Measurements from ENCODE around the gene DPP6.

DPP6 gene

GRCh38 chr7:154475864-154476263, 423.7 kb downstream of the DPP6 start:
- peaks cover 0 to 2% (median 0%) of the 10 kb centered on the region in 5 experiments for H3K9me3 ChIP-seq (ENCODE audit: control extremely low read depth in 1 of 5, control insufficient read depth in 4 of 5, insufficient read depth in 2 of 5, low read depth in 1 of 5, low read length in 4 of 5)
- no peaks in the 10 kb centered on the region for H3K27me3 ChIP-seq (replicated peaks in 2 of 5; ENCODE audit: control insufficient read depth in 4 of 5, insufficient read depth in 5 of 5, low read length in 4 of 5)
- H3K36me3 ChIP-seq (ENCODE audit: control insufficient read depth in 4 of 4, insufficient read depth in 4 of 4, low read length in 3 of 4), result no peaks in the 10 kb centered on the region
- no peak for DNase-seq
- no peaks in the 10 kb centered on the region for H3K4me1 ChIP-seq (ENCODE audit: control extremely low read depth in 1 of 4, control insufficient read depth in 4 of 4, insufficient read depth in 4 of 4, low read length in 3 of 4)
- H3K27ac ChIP-seq (ENCODE audit: insufficient read depth in 1 of 2, low read depth in 1 of 2, low read length in 2 of 2, poor library complexity in 1 of 2, severe bottlenecking in 2 of 2), result no peak overlapping the region
- H3K4me3 ChIP-seq (ENCODE audit: control insufficient read depth in 1 of 7, extremely low read depth in 1 of 7, insufficient read depth in 4 of 7, low read depth in 2 of 7, low read length in 6 of 7), result no peak overlapping the region
- CTCF ChIA-PET, result no interaction called here
- POLR2A ChIA-PET, result no interaction called here
- 67% methylated on average over 3 of the region's 5 CpGs for WGBS (ENCODE audit: insufficient coverage)

DNA sequence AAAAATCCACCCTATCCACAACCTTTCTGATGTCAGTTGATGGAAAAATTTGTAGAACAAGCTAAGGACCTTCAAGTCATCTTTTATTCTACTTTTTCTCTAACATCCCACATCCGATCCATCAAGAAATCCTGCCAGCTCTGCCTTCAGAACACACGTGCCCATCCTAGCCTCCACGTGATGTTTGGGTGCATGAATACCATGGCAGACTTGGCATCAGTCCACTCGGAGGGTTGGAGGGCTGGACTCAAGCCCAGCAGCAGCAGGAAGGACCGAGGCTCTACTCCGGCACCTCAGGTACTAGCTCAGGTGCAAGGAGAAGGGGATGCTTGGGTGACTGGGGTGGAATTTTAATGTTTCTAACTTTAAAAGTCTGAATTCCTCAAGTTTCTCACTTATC, 428.6 kb downstream of the DPP6 start:
- DNase-seq, result no peak
- H3K27me3 ChIP-seq (replicated peaks in 2 of 5; ENCODE audit: control insufficient read depth in 4 of 5, insufficient read depth in 5 of 5, low read length in 4 of 5), result no peaks in the 10 kb centered on the region
- H3K4me1 ChIP-seq (ENCODE audit: control extremely low read depth in 1 of 4, control insufficient read depth in 4 of 4, insufficient read depth in 4 of 4, low read length in 3 of 4), result no peaks in the 10 kb centered on the region
- H3K36me3 ChIP-seq (ENCODE audit: control insufficient read depth in 4 of 4, insufficient read depth in 4 of 4, low read length in 3 of 4), result no peaks in the 10 kb centered on the region
- ChIA-PET POLR2A (no interaction called here), CTCF (no interaction called here)
- H3K27ac ChIP-seq (ENCODE audit: insufficient read depth in 1 of 2, low read depth in 1 of 2, low read length in 2 of 2, poor library complexity in 1 of 2, severe bottlenecking in 2 of 2), result no peak overlapping the region
- WGBS (ENCODE audit: insufficient coverage), result 89% methylated on average over 4 of the region's 6 CpGs
- peaks cover 0 to 2% (median 0%) of the 10 kb centered on the region in 5 experiments for H3K9me3 ChIP-seq (ENCODE audit: control extremely low read depth in 1 of 5, control insufficient read depth in 4 of 5, insufficient read depth in 2 of 5, low read depth in 1 of 5, low read length in 4 of 5)
- H3K4me3 ChIP-seq (ENCODE audit: control insufficient read depth in 1 of 7, extremely low read depth in 1 of 7, insufficient read depth in 4 of 7, low read depth in 2 of 7, low read length in 6 of 7), result no peak overlapping the region

DNA sequence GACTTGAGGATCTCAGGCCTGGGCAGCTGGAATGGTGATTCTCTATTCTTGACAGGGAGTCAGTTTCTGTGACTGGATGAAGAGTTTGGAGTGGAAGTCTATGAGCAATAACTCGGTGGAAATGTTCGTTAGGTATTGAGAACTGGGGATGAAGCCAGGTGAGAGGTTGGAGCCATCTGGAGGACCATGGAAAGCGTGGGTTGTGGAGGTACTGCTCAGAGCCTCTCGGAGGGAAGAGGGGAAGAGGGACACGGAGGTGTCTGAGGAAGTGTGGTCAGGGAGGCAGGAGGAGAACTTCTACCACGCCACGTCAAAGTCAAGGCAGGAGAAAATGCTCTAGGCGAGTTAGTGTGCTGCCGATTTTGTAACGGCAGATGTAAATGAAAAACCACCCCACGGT, 430.7 kb downstream of the DPP6 start:
- peaks cover 0 to 2% (median 0%) of the 10 kb centered on the region in 5 experiments for H3K9me3 ChIP-seq (ENCODE audit: control extremely low read depth in 1 of 5, control insufficient read depth in 4 of 5, insufficient read depth in 2 of 5, low read depth in 1 of 5, low read length in 4 of 5)
- CTCF ChIA-PET, result no interaction called here
- no peak overlapping the region for H3K27ac ChIP-seq (ENCODE audit: insufficient read depth in 1 of 2, low read depth in 1 of 2, low read length in 2 of 2, poor library complexity in 1 of 2, severe bottlenecking in 2 of 2)
- H3K27me3 ChIP-seq (replicated peaks in 2 of 5; ENCODE audit: control insufficient read depth in 4 of 5, insufficient read depth in 5 of 5, low read length in 4 of 5), result no peaks in the 10 kb centered on the region
- no peak for DNase-seq
- POLR2A ChIA-PET, result no interaction called here
- H3K4me1 ChIP-seq (ENCODE audit: control extremely low read depth in 1 of 4, control insufficient read depth in 4 of 4, insufficient read depth in 4 of 4, low read length in 3 of 4), result no peaks in the 10 kb centered on the region
- H3K4me3 ChIP-seq (ENCODE audit: control insufficient read depth in 1 of 7, extremely low read depth in 1 of 7, insufficient read depth in 4 of 7, low read depth in 2 of 7, low read length in 6 of 7), result no peak overlapping the region
- H3K36me3 ChIP-seq (ENCODE audit: control insufficient read depth in 4 of 4, insufficient read depth in 4 of 4, low read length in 3 of 4), result no peaks in the 10 kb centered on the region
- WGBS (ENCODE audit: insufficient coverage), result 86% methylated on average over 11 of the region's 11 CpGs

DNA sequence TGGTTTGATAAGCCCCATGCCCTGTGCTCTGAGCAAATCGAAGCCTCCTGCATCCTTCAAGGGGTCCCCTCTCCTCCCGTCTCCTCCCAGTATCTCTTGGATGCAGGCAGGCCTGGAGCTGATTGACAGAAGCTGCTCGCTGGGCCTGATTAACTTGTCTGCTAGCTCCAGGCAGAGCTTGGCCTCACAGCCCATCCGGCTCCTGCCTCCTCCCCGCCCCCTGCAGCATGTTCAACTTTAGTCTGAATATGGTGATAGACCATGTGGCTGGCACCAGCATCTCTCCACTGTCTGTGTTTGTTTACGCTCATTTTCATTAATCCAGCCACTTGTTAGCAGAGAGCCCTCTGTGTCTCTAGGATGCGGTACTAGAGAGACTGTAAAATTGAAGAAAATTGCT, 432.2 kb downstream of the DPP6 start:
- POLR2A ChIA-PET, result no interaction called here
- Histone ChIP-seq H3K9me3 (ENCODE audit: control extremely low read depth in 1 of 5, control insufficient read depth in 4 of 5, insufficient read depth in 2 of 5, low read depth in 1 of 5, low read length in 4 of 5) (peaks cover 0 to 2% (median 0%) of the 10 kb centered on the region in 5 experiments), H3K4me1 (ENCODE audit: control extremely low read depth in 1 of 4, control insufficient read depth in 4 of 4, insufficient read depth in 4 of 4, low read length in 3 of 4) (no peaks in the 10 kb centered on the region), H3K27ac (ENCODE audit: insufficient read depth in 1 of 2, low read depth in 1 of 2, low read length in 2 of 2, poor library complexity in 1 of 2, severe bottlenecking in 2 of 2) (no peak overlapping the region), H3K4me3 (ENCODE audit: control insufficient read depth in 1 of 7, extremely low read depth in 1 of 7, insufficient read depth in 4 of 7, low read depth in 2 of 7, low read length in 6 of 7) (no peak overlapping the region), H3K36me3 (ENCODE audit: control insufficient read depth in 4 of 4, insufficient read depth in 4 of 4, low read length in 3 of 4) (no peaks in the 10 kb centered on the region), H3K27me3 (replicated peaks in 2 of 5; ENCODE audit: control insufficient read depth in 4 of 5, insufficient read depth in 5 of 5, low read length in 4 of 5) (no peaks in the 10 kb centered on the region)
- CTCF ChIA-PET, result no interaction called here
- DNase-seq, result no peak
- WGBS (ENCODE audit: insufficient coverage), result 58% methylated on average over 7 of the region's 7 CpGs

- Histone ChIP-seq H3K4me1 (ENCODE audit: control extremely low read depth in 1 of 4, control insufficient read depth in 4 of 4, insufficient read depth in 4 of 4, low read length in 3 of 4) (no peaks in the 10 kb centered on the region), H3K4me3 (ENCODE audit: control insufficient read depth in 1 of 7, extremely low read depth in 1 of 7, insufficient read depth in 4 of 7, low read depth in 2 of 7, low read length in 6 of 7) (no peak overlapping the region), H3K27ac (ENCODE audit: insufficient read depth in 1 of 2, low read depth in 1 of 2, low read length in 2 of 2, poor library complexity in 1 of 2, severe bottlenecking in 2 of 2) (no peak overlapping the region), H3K36me3 (ENCODE audit: control insufficient read depth in 4 of 4, insufficient read depth in 4 of 4, low read length in 3 of 4) (no peaks in the 10 kb centered on the region), H3K9me3 (ENCODE audit: control extremely low read depth in 1 of 5, control insufficient read depth in 4 of 5, insufficient read depth in 2 of 5, low read depth in 1 of 5, low read length in 4 of 5) (peaks cover 0 to 2% (median 0%) of the 10 kb centered on the region in 5 experiments), H3K27me3 (replicated peaks in 2 of 5; ENCODE audit: control insufficient read depth in 4 of 5, insufficient read depth in 5 of 5, low read length in 4 of 5) (no peaks in the 10 kb centered on the region)
- no peak for DNase-seq
- WGBS (ENCODE audit: insufficient coverage), result 54% methylated on average over 2 of the region's 4 CpGs
- ChIA-PET POLR2A (no interaction called here), CTCF (no interaction called here)
These were observed 432.7 kb downstream of the DPP6 start for GRCh38 chr7:154484943-154485342.

- no peak overlapping the region for H3K4me3 ChIP-seq (ENCODE audit: control insufficient read depth in 1 of 7, extremely low read depth in 1 of 7, insufficient read depth in 4 of 7, low read depth in 2 of 7, low read length in 6 of 7)
- H3K4me1 ChIP-seq (ENCODE audit: control extremely low read depth in 1 of 4, control insufficient read depth in 4 of 4, insufficient read depth in 4 of 4, low read length in 3 of 4), result no peaks in the 10 kb centered on the region
- no peaks in the 10 kb centered on the region for H3K27me3 ChIP-seq (replicated peaks in 2 of 5; ENCODE audit: control insufficient read depth in 4 of 5, insufficient read depth in 5 of 5, low read length in 4 of 5)
- no peak overlapping the region for H3K27ac ChIP-seq (ENCODE audit: insufficient read depth in 1 of 2, low read depth in 1 of 2, low read length in 2 of 2, poor library complexity in 1 of 2, severe bottlenecking in 2 of 2)
- DNase-seq, result no peak
- POLR2A ChIA-PET, result no interaction called here
- CTCF ChIA-PET, result interaction anchor here (2.1 kb wide), 1 partner anchor 15 kb away, joined by 7 read pairs; no protein-coding TSS in a partner anchor
- H3K9me3 ChIP-seq (ENCODE audit: control extremely low read depth in 1 of 5, control insufficient read depth in 4 of 5, insufficient read depth in 2 of 5, low read depth in 1 of 5, low read length in 4 of 5), result no peaks in the 10 kb centered on the region
- H3K36me3 ChIP-seq (ENCODE audit: control insufficient read depth in 4 of 4, insufficient read depth in 4 of 4, low read length in 3 of 4), result no peaks in the 10 kb centered on the region
- WGBS (ENCODE audit: insufficient coverage), result 88% methylated on average over 1 of the region's 4 CpGs
These were observed 437.7 kb downstream of the DPP6 start for GRCh38 chr7:154489897-154490296.

GRCh38 chr7:154493594-154493993, 441.4 kb downstream of the DPP6 start:
- no peaks in the 10 kb centered on the region for H3K9me3 ChIP-seq (ENCODE audit: control extremely low read depth in 1 of 5, control insufficient read depth in 4 of 5, insufficient read depth in 2 of 5, low read depth in 1 of 5, low read length in 4 of 5)
- no peaks in the 10 kb centered on the region for H3K4me1 ChIP-seq (ENCODE audit: control extremely low read depth in 1 of 4, control insufficient read depth in 4 of 4, insufficient read depth in 4 of 4, low read length in 3 of 4)
- DNase-seq, result no peak
- WGBS (ENCODE audit: insufficient coverage), result 86% methylated on average over 4 of the region's 5 CpGs
- CTCF ChIA-PET, result no interaction called here
- H3K27ac ChIP-seq (ENCODE audit: insufficient read depth in 1 of 2, low read depth in 1 of 2, low read length in 2 of 2, poor library complexity in 1 of 2, severe bottlenecking in 2 of 2), result no peak overlapping the region
- H3K4me3 ChIP-seq (ENCODE audit: control insufficient read depth in 1 of 7, extremely low read depth in 1 of 7, insufficient read depth in 4 of 7, low read depth in 2 of 7, low read length in 6 of 7), result no peak overlapping the region
- no peaks in the 10 kb centered on the region for H3K27me3 ChIP-seq (replicated peaks in 2 of 5; ENCODE audit: control insufficient read depth in 4 of 5, insufficient read depth in 5 of 5, low read length in 4 of 5)
- no peaks in the 10 kb centered on the region for H3K36me3 ChIP-seq (ENCODE audit: control insufficient read depth in 4 of 4, insufficient read depth in 4 of 4, low read length in 3 of 4)
- POLR2A ChIA-PET, result no interaction called here
